K562 (cell line): ENCODE measurements around the gene CORO6. TPM values are rescaled to one million over a fixed set of nuclear protein-coding genes. Genes with fewer than 3 reads are reported as not detected.
A peak's percentile ranks its signal among the peaks of the same experiment; 100 is the strongest.

Source experiments
- ATAC-seq: fragments of 200-7000 bp; cut with Tn5 transposase; 3 replicates; pipeline ENCODE4 v1.9.1; 2020; ENCODE audit warnings: moderate library complexity
- BruUV-seq: library from RNA; stranded (reverse); fragments of 400-500 nt; replicated peaks from 2 replicates; lab custom pipeline; 2021; lab: Mats Ljungman, UMichigan
- CTCF ChIA-PET: fragments of 300-600 bp; formaldehyde crosslinking; extraction: SDS; loops from one replicate; lab custom pipeline; 2021; ENCODE audit warnings: low intra/inter-chr PET ratio; lab: Yijun Ruan, JAX
- POLR2A ChIA-PET: fragments of 300-600, 350-650 bp; sonication (Branson Sonifier 250); formaldehyde crosslinking; extraction: SDS; loops from one replicate; lab custom pipeline; 2021; ENCODE audit warnings: antibody characterized with exemption, inconsistent platforms; lab: Yijun Ruan, JAX
- DNase-seq, 4 experiments: peaks; one replicate each; pipeline versions ENCODE4 v3.0.0 to v3.0.0-alpha.2; 2011 to 2018; ENCODE audit warnings: low spot score in 3 of 4, mixed read lengths in 3 of 4; ENCODE audit errors: extremely low read depth in 1 of 4
- FAIRE-seq: peaks from 2 replicates; lab custom pipeline; 2011; peaks lifted over from hg19 to GRCh38; lab: Jason Lieb, UNC
- H2AFZ ChIP-seq: 2 replicates; pipeline ENCODE4 v1.6.0; 2011; ENCODE audit warnings: low read depth, low read length, control low read depth, inconsistent platforms
- H3K27ac ChIP-seq: fragments of 200-600 bp; 3 replicates; pipeline ENCODE4 v1.8.0; 2011; ENCODE audit warnings: low read depth, mild to moderate bottlenecking, control low read depth, inconsistent platforms, low read length, moderate library complexity, mixed read lengths; ENCODE audit errors: extremely low read depth
- H3K27me3 ChIP-seq, 2 experiments: fragments of 300-600 bp in 1 of 2; 2 replicates in 1 of 2; 3 replicates in 1 of 2; pipeline versions ENCODE4 v1.6.0 to v1.8.0; 2011; ENCODE audit warnings: inconsistent platforms in 2 of 2, low read length in 2 of 2, mild to moderate bottlenecking in 1 of 2, mixed read lengths in 1 of 2, moderate library complexity in 1 of 2; ENCODE audit not compliant: control insufficient read depth in 2 of 2, insufficient read depth in 2 of 2
- H3K36me3 ChIP-seq: fragments of 300-600 bp; 3 replicates; pipeline ENCODE4 v1.8.0; 2011; ENCODE audit warnings: mild to moderate bottlenecking, low read length, inconsistent platforms; ENCODE audit not compliant: control insufficient read depth, insufficient read depth
- H3K4me1 ChIP-seq, 2 experiments: fragments of 200-600 bp in 1 of 2; replicated peaks in 1 of 2; 2 replicates in 1 of 2; 3 replicates in 1 of 2; pipeline versions ENCODE4 v1.5.1 to v1.8.0; 2011; ENCODE audit warnings: inconsistent platforms in 2 of 2, low read length in 2 of 2, mild to moderate bottlenecking in 1 of 2, mixed read lengths in 1 of 2, moderate library complexity in 1 of 2; ENCODE audit not compliant: control insufficient read depth in 2 of 2, insufficient read depth in 2 of 2
- H3K4me2 ChIP-seq: 2 replicates; pipeline ENCODE4 v1.6.1; 2011; ENCODE audit warnings: low read length, control low read depth, inconsistent platforms, mixed read lengths; ENCODE audit not compliant: insufficient read depth
- H3K4me3 ChIP-seq: fragments of 200-600 bp; sonication (generic), shearing (Covaris generic); 2 replicates; pipeline ENCODE4 v1.5.1; 2016; ENCODE audit warnings: control low read depth, inconsistent platforms
- H3K79me2 ChIP-seq: fragments of 200-600 bp; 3 replicates; pipeline ENCODE4 v1.8.0; 2011; ENCODE audit warnings: low read length, inconsistent platforms; ENCODE audit not compliant: control insufficient read depth, insufficient read depth
- H3K9ac ChIP-seq, 2 experiments: 2 replicates each; pipeline versions ENCODE4 v1.6.0 to v1.6.1; 2011; ENCODE audit warnings: low read depth in 2 of 2, low read length in 2 of 2, control low read depth in 1 of 2, inconsistent platforms in 1 of 2, mild to moderate bottlenecking in 1 of 2, mixed read lengths in 1 of 2; ENCODE audit not compliant: insufficient read depth in 1 of 2
- H3K9me1 ChIP-seq: one replicate; pipeline ENCODE4 v1.6.0; 2011; ENCODE audit warnings: inconsistent platforms, mild to moderate bottlenecking, low read length, moderate library complexity; ENCODE audit not compliant: control insufficient read depth, insufficient read depth
- H3K9me3 ChIP-seq: replicated peaks from 2 replicates; pipeline ENCODE4 v1.5.1; 2011; ENCODE audit warnings: low read depth, low read length, inconsistent platforms; ENCODE audit not compliant: control insufficient read depth, insufficient read depth
- H4K20me1 ChIP-seq: replicated peaks from 2 replicates; pipeline ENCODE4 v1.6.1; 2011; ENCODE audit warnings: low read length, inconsistent platforms, mixed read lengths; ENCODE audit not compliant: control insufficient read depth, insufficient read depth
- E4F1 ChIP-seq: fragments of 250-450 bp; sonication (Bioruptor Pico); IDR thresholded peaks from 2 replicates; pipeline ENCODE4 v1.5.0; 2021; ENCODE audit warnings: mild to moderate bottlenecking, borderline replicate concordance
- HDGF ChIP-seq: fragments of 450-650 bp; IDR thresholded peaks from 2 replicates; pipeline ENCODE4 v1.6.1; 2016
- WGBS: fragments of 100-300 bp; shearing (Covaris generic); methylation state at CpG from one replicate; pipeline ENCODE4 v1.1.6; 2016; ENCODE audit warnings: low coverage, mixed read lengths; ENCODE audit not compliant: insufficient coverage; ENCODE audit errors: missing lambda C conversion rate; 5-methylcytosine and 5-hydroxymethylcytosine counted together
- in situ Hi-C: fragments of 300-500 bp; cut with MboI; formaldehyde crosslinking; loops from 4 replicates; pipeline ENCODE4 v1.15.0; 2018; ENCODE audit warnings: inconsistent platforms, mixed read lengths
- intact Hi-C: fragments of 100-400 bp; cut with micrococcal nuclease; formaldehyde crosslinking; loops from 2 replicates; pipeline ENCODE4 v1.14.2; 2022
- polyA plus RNA-seq, 8 experiments: library from polyadenylated mRNA; depleted of rRNA in 4 of 8; stranded (reverse) in 5 of 8; unstranded in 3 of 8; fragments of >200 nt; fragmentation: Nextera tagmentation in 2 of 8; fragmentation: Illumina TruSeq in 1 of 8; extraction: Ambion mirVana in 2 of 8; extraction: Trizol in 1 of 8; gene quantifications; 2 replicates each; pipeline versions ENCODE4 v1.2.1 to v1.2.3, GENCODE V29; 2011 to 2014; ENCODE audit warnings: inconsistent platforms in 1 of 8, missing spikeins in 1 of 8
- total RNA-seq, 7 experiments: library from RNA; depleted of rRNA in 6 of 7; stranded (reverse); fragments of >200 nt in 6 of 7; fragmentation: Illumina TruSeq in 2 of 7; extraction: Trizol in 2 of 7; gene quantifications; 2 replicates each; pipeline versions ENCODE4 v1.2.1 to v1.2.3, GENCODE V29; 2011 to 2021; ENCODE audit warnings: low replicate concordance in 1 of 7

CORO6 gene
- total and polyA plus RNA-seq, 9 of the 15 experiments (the other 6 are each of a cell fraction or from before 2014, with no cell fraction given) = 0.04 to 11.9 (median 2.4) TPM

- no peaks in the 10 kb centered on the region for H3K79me2 ChIP-seq
- ChIA-PET CTCF (no interaction called here), POLR2A (no interaction called here)
- intact Hi-C loops (no loop called here), in situ Hi-C loops (no loop called here)
- no peaks in the 10 kb centered on the region for H4K20me1 ChIP-seq
- no peaks in the 10 kb centered on the region for H3K27me3 ChIP-seq
- peak overlapping the region; percentile 57 for H3K4me3 ChIP-seq
- H3K36me3 ChIP-seq = peaks cover 13% of the 10 kb centered on the region; the same call in 2 of the 3 replicates
- DNase-seq (peak in 1 of 4 experiments; percentile 36), ATAC-seq (peak; percentile 2; the same call in 2 of the 3 replicates), FAIRE-seq (peak; percentile 67)
- peak overlapping the region; percentile 79 for H3K4me2 ChIP-seq
- no peak overlapping the region; the same call in 2 of the 3 replicates for H3K27ac ChIP-seq
- H3K4me1 ChIP-seq = peaks cover 3 to 61% of the 10 kb centered on the region in 2 experiments; a peak in 4 of 5 replicates
- H3K9me1 ChIP-seq = peaks cover 3% of the 10 kb centered on the region
- TF ChIP-seq E4F1 (CRISPR knock-in tag) = no peak
- 0 out of 2 replicates have a peak, but pooled peaks have one; percentile 49 for TF ChIP-seq HDGF
- peak overlapping the region; percentile 66 to 96 for H3K9ac ChIP-seq
- peak overlapping the region; percentile 91 for H2AFZ ChIP-seq
- WGBS = 70% methylated on average over 13 of the region's 14 CpGs
- no peaks in the 10 kb centered on the region for H3K9me3 ChIP-seq
- BruUV-seq = TSS peak; percentile 40
Measured at GRCh38 chr17:29569245-29569950, 53.3 kb downstream of the CORO6 start.
